Skeletal muscle cell (primary cell): ENCODE results near the gene DPF3.

Experiments used
- DNase-seq: peaks from one replicate; pipeline ENCODE4 v3.0.0-alpha.2; 2010; ENCODE audit warnings: low read depth
- H3K4me3 ChIP-seq: 2 replicates; pipeline ENCODE4 v1.5.1; 2011; ENCODE audit warnings: low read depth, mild to moderate bottlenecking, control low read depth, low read length, moderate library complexity

Gene DPF3

GRCh38 chr14:72893636-72894322 lies at the start of gene DPF3:
Gene DPF3 (minus strand): TSS chr14:72894101. CDS start chr14:72894088, 13 bp downstream.
- DNase-seq: peak; percentile 88
- peak within 1 kb of the TSS; percentile 78 for H3K4me3 ChIP-seq

- no peak overlapping the region for H3K4me3 ChIP-seq
- DNase-seq: no peak
Observed at GRCh38 chr14:72942934-72943333, 49.0 kb upstream of the DPF3 start.

- DNase-seq: no peak
- no peak overlapping the region for H3K4me3 ChIP-seq
Observed at GRCh38 chr14:72941286-72941985, 47.5 kb upstream of the DPF3 start.

- no peak for DNase-seq
- no peak overlapping the region for H3K4me3 ChIP-seq
Observed at GRCh38 chr14:72939630-72940029, 45.7 kb upstream of the DPF3 start.

GRCh38 chr14:72932893-72933292 lies 39.0 kb upstream of the DPF3 start:
- no peak overlapping the region for H3K4me3 ChIP-seq
- no peak for DNase-seq

- no peak overlapping the region for H3K4me3 ChIP-seq
- no peak for DNase-seq
Observed at GRCh38 chr14:72929316-72930080, 35.6 kb upstream of the DPF3 start.

GRCh38 chr14:72928872-72929271 lies 35.0 kb upstream of the DPF3 start:
- H3K4me3 ChIP-seq: no peak overlapping the region
- no peak for DNase-seq

GRCh38 chr14:72926292-72927028 lies 32.6 kb upstream of the DPF3 start, which contains the start of gene DCAF4:
Gene DCAF4 (plus strand): TSS chr14:72926464. CDS start chr14:72937979, 11,515 bp downstream.
- peak within 1 kb of the TSS; percentile 89 for H3K4me3 ChIP-seq
- DNase-seq: peak; percentile 94

- DNase-seq: no peak
- peak overlapping the region; percentile 89 for H3K4me3 ChIP-seq
Observed at GRCh38 chr14:72925815-72926291, 32.0 kb upstream of the DPF3 start.

GRCh38 chr14:72925171-72925759 lies 31.4 kb upstream of the DPF3 start:
- H3K4me3 ChIP-seq: peak overlapping the region; percentile 89
- no peak for DNase-seq

GRCh38 chr14:72924337-72924736 lies 30.4 kb upstream of the DPF3 start:
- H3K4me3 ChIP-seq: no peak overlapping the region
- no peak for DNase-seq

- no peak for DNase-seq
- H3K4me3 ChIP-seq: no peak overlapping the region
Observed at GRCh38 chr14:72921396-72921795, 27.5 kb upstream of the DPF3 start.

GRCh38 chr14:72920008-72920407 lies 26.1 kb upstream of the DPF3 start:
- H3K4me3 ChIP-seq: no peak overlapping the region
- DNase-seq: no peak

GRCh38 chr14:72917094-72917802 lies 23.3 kb upstream of the DPF3 start:
- no peak for DNase-seq
- H3K4me3 ChIP-seq: no peak overlapping the region

- no peak overlapping the region for H3K4me3 ChIP-seq
- no peak for DNase-seq
Observed at GRCh38 chr14:72916174-72916573, 22.3 kb upstream of the DPF3 start.

- H3K4me3 ChIP-seq: no peak overlapping the region
- no peak for DNase-seq
Observed at GRCh38 chr14:72913809-72914208, 19.9 kb upstream of the DPF3 start.

GRCh38 chr14:72909163-72909562 lies 15.3 kb upstream of the DPF3 start:
- DNase-seq: no peak
- no peak overlapping the region for H3K4me3 ChIP-seq

- no peak overlapping the region for H3K4me3 ChIP-seq
Observed at GRCh38 chr14:72907886-72908285, 14.0 kb upstream of the DPF3 start.

GRCh38 chr14:72906879-72907278 lies 13.0 kb upstream of the DPF3 start:
- no peak overlapping the region for H3K4me3 ChIP-seq
- no peak for DNase-seq

More at GRCh38 chr14:72907886-72908285, 14.0 kb upstream of the DPF3 start:
- DNase-seq: no peak
